ENCODE results near the gene SDF4. TPM values are rescaled to one million over a fixed set of nuclear protein-coding genes. Genes with fewer than 3 reads are reported as not detected.
"Not testable (repeated sequence)": the region's sequence is repeated elsewhere in the genome, so short reads cannot be mapped to it uniquely, and the experiment has no call there.

The SDF4 gene
- total RNA-seq, 1 experiment from 2014 or later = 119 TPM

DNA sequence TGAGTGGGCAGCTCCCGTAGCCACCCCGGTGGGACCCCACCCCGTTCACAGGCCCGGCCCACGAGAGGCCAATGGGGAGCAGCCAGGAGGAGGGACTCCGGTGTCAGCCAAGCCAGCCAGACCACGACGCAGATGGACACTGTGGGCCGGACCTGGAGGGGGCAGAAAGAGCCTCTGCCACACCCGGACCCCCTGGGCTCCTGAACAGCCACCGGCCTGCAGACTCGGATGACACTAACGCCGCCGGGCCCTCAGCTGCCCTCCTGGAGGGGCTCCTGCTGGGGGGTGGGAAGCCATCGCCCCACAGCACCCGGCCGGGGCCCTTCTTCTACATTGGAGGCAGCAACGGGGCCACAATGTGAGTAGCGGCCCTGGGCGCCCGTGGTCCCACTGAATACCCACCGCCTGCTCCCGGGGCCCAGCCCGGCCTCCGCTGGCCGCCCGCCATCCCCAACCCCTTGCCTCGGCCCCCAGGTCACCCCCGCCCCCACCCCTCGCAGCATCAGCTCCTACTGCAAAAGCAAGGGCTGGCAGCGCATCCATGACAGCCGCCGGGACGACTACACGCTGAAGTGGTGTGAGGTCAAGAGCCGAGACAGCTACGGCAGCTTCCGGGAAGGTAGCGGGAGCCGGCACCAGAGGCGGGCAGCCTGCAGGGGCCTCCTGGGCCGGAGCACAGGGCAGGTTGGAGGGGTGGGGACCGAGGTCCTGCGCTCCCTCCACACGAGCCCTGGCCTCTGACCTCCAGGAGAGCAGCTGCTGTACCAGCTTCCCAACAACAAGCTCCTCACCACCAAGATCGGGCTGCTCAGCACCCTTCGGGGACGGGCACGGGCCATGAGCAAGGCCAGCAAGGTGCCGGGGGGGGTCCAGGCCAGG, 51.6 kb downstream of the SDF4 start:
- DNase-seq (ENCODE audit: low read depth) = no peak

DNA sequence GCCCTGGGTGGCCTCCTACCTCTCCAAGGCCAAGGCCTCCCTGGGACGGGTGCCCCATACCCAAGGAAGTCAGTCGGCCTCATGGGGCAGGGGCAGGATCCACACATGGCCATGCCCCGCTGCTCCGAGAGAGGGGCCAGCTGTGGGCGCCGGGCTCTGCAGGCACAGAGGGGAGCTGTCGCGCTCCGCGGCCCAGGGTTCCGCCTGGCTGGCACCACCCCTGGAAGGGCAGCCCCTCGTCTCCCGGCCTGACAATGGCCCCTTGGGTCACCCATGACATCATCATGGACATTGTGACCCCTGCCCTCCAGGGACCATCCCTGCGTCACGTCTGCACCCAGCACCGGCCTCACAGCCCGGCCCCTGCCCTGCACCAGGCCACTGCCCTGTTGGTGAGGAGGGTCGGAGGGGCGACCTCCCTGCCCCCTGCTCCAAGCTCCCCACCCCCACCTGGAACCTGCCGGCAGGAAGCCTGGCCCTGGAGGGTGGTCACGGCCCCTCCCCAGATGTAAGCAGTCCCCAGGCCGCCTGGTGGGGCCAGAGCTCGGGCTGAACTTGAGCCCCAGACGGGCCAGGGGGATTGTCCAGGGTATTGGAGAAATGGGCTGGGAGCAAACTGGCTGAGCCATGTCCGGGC, 52.3 kb downstream of the SDF4 start:
- DNase-seq (ENCODE audit: low read depth) = no peak

DNA sequence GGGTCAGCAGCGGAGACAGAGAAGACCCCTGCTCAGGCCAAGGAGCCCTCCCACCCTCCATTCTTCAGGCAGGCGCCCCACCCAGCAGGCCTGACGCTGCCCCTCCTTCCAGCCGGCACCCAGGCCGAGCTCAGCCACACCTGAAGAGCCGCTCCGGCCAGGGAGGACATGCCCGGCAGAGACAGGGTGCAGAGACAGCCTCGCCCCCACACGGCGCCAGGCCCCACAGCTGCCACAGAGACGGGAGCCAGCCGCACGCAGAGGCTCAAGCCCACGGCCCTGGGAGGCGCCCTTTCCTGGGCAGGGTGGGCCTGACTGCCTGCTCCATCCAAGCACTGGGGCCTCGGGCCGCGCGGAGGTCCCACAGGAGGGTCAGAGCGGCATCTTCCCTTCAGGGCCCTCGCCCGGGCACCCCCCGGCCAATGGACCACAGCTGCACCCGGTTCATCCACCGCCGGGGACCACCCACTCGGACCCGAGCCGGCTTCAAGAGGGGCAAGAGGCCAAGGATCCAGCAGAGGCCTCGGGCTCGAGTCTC, 52.9 kb downstream of the SDF4 start:
- no peak for DNase-seq (ENCODE audit: low read depth)

- DNase-seq (ENCODE audit: low read depth) = no peak
Measured at GRCh38 chr1:1177452-1178206, 54.2 kb downstream of the SDF4 start.

GRCh38 chr1:1176931-1177330, 54.9 kb downstream of the SDF4 start:
- no peak for DNase-seq (ENCODE audit: low read depth)

GRCh38 chr1:1176063-1176761, 55.6 kb downstream of the SDF4 start:
- DNase-seq (ENCODE audit: low read depth) = not testable (repeated sequence)

- no peak for DNase-seq (ENCODE audit: low read depth)
Measured at GRCh38 chr1:1175221-1176062, 56.4 kb downstream of the SDF4 start.

DNA sequence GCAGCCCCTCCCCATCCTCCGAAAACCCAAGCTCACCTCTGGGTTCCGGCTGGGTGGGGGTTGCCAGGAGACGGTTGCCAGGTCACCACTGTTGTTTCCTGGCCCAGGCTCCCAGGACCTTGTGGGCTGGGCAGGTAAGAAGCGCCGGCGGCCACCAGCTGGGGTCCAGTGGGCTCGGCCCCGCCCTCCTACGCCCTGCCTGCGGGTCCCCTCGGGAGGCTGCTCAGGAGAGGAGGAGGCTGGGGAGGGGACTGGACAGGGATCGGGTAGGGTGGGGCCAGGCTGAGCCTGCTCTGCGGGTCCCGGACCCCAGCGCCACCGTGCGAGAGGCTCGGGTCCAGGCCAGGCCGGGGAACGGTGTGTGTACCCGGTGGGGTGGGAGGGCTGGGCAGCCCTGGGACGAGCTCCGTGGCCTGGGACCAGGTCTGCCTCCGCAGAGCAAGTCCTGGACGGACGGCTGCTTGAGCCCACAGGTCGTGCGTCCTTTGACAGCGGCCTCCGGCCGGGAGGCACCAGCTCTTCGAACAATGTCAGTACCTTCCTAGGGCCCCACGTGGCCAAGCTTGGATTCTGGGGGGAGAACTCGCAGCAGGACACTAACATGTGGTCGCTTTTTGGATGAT, 57.9 kb downstream of the SDF4 start, which contains the start of gene TTLL10:
TTLL10 (plus strand) TSS at position 88 of the 623 bp plus-strand sequence. CDS start 5,336 bp downstream, outside the sequence.
- no peak for DNase-seq (ENCODE audit: low read depth)

- DNase-seq (ENCODE audit: low read depth) = no peak
Measured at GRCh38 chr1:1173061-1173792, 58.6 kb downstream of the SDF4 start.

- no peak for DNase-seq (ENCODE audit: low read depth)
Measured at GRCh38 chr1:1171546-1172340, 60.1 kb downstream of the SDF4 start.

- DNase-seq (ENCODE audit: low read depth) = no peak
Measured at GRCh38 chr1:1171161-1171545, 60.6 kb downstream of the SDF4 start.

GRCh38 chr1:1170215-1171091, 61.3 kb downstream of the SDF4 start:
- no peak for DNase-seq (ENCODE audit: low read depth)

DNA sequence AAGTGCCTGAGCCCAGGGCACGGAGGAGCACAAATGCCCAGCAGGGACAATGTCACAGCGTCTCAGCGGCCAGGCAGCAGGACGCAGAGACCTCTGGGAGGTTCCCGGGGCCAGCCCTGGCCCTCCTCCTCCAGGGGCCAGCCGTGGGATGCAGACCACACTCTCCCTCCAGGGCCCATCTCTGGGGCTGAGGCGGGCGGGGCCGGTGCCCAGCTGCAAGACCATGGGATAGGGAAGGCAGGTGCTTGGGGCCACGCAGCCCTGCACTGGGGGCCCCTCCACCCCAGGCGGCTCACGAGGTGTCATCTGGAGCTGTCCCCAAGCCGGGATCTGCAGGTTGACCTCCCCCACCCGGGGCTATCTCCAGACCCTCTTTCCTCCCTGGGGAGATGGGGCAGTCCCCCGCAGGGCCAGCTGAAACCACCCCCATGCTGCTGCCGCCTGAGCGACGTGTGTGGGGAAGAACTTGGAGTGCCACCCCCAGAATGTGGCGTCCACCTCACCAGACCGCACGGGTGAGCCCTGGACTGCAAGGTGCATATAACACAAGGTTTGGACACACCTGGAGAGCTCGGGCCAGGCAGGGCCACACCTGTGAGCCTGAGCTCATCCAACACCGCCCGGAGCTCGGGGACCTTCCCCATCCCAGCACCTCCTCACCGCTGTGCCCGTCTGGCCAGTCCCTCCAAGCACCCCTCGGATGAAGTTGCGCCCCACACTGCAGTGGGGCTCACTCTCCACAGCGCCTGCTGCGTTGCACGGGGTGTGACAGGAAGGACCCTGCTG, 62.2 kb downstream of the SDF4 start:
- DNase-seq (ENCODE audit: low read depth) = no peak

DNA sequence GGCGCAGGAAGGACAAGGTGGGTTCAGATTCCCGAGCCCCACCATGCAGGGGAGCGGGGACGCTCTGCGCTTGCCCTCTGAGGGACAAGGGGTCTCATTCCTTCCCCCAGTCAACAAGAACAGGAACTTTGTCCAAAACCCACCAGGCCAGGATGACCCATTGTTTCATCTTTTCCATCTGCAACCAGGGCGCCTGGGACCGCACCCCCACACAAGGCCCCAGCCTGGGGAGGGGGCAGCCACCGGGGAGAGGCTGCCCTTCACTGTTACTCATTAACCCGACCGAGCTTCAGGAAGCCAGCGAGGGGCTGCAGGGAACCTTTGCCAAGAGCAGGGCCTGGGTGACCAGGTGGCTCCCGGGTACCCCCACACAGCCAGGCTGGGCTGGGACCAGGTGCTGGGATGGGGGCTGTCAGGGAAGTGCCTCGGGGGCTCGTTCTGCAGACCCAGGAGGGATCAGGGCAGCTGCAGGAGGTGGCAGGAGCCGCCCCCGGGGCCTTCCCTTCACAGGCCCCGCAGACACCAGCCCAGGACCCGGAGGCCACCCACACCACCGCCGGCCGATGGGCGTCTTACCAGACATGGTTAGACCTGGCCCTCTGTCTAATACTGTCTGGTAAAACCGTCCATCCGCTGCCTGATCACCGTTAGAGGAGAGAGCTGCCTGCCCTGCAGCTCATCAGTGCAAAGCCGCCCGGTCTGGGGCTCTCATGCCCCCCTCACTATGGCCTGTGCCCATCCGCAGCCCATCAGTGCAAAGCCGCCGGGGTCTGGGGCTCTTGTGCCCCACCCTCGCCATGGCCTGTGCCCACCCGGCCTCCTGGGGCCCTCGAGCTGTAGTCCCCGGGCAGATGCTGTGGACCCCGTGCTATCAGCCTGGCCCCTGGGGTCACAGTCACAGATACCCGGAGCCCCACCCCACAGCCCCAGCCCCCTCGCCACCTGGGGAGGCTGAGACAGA, 63.1 kb downstream of the SDF4 start:
- DNase-seq (ENCODE audit: low read depth) = no peak

- no peak for DNase-seq (ENCODE audit: low read depth)
Measured at GRCh38 chr1:1167841-1168450, 63.9 kb downstream of the SDF4 start.

Measured in HT1080 (cell line).